ENCODE results near the gene NUFIP2. TPM values are rescaled to one million over a fixed set of nuclear protein-coding genes. Genes with fewer than 3 reads are reported as not detected.
A peak's percentile ranks its signal among the peaks of the same experiment; 100 is the strongest.

Gene NUFIP2
- total RNA-seq, 1 experiment from 2014 or later = 93.4 TPM

- Histone ChIP-seq H3K36me3 (ENCODE audit: insufficient read depth, low read length, poor library complexity, severe bottlenecking) (peaks cover 82% of the 10 kb centered on the region), H3K9me3 (ENCODE audit: low read depth, low read length, poor library complexity, severe bottlenecking) (no peaks in the 10 kb centered on the region), H3K4me1 (ENCODE audit: insufficient read depth, low read length, poor library complexity, severe bottlenecking) (no peaks in the 10 kb centered on the region), H3K4me3 (ENCODE audit: low read depth, low read length, poor library complexity, severe bottlenecking) (no peak overlapping the region), H3K27ac (ENCODE audit: low read depth, low read length, poor library complexity, severe bottlenecking) (peak overlapping the region; percentile 27), H3K27me3 (replicated peaks; ENCODE audit: insufficient read depth, low read depth, low read length, poor library complexity) (no peaks in the 10 kb centered on the region)
- DNase-seq (ENCODE audit: low spot score) = no peak
- CTCF ChIA-PET = no interaction called here
- POLR2A ChIA-PET (ENCODE audit: low non-redundant PET) = no interaction called here
- BruUV-seq (replicated peaks) = no TSS peak
- TF ChIP-seq CTCF (conservative IDR thresholded peaks at IDR 0.05; ENCODE audit: low read depth, low read length) (no peak), EZH2 (IDR thresholded peaks at IDR 0.05; ENCODE audit: borderline replicate concordance, low read depth, low read length, poor library complexity, severe bottlenecking) (no peak)
- intact Hi-C loops (cut with micrococcal nuclease; ENCODE audit: unreplicated experiment) = no loop called here
Measured at GRCh38 chr17:29263916-29264315, 30.0 kb downstream of the NUFIP2 start.

- Histone ChIP-seq H3K9me3 (ENCODE audit: low read depth, low read length, poor library complexity, severe bottlenecking) (no peaks in the 10 kb centered on the region), H3K4me1 (ENCODE audit: insufficient read depth, low read length, poor library complexity, severe bottlenecking) (peaks cover 20% of the 10 kb centered on the region), H3K4me3 (ENCODE audit: low read depth, low read length, poor library complexity, severe bottlenecking) (no peak overlapping the region), H3K36me3 (ENCODE audit: insufficient read depth, low read length, poor library complexity, severe bottlenecking) (peaks cover 39% of the 10 kb centered on the region), H3K27me3 (replicated peaks; ENCODE audit: insufficient read depth, low read depth, low read length, poor library complexity) (no peaks in the 10 kb centered on the region), H3K27ac (ENCODE audit: low read depth, low read length, poor library complexity, severe bottlenecking) (no peak overlapping the region)
- TF ChIP-seq CTCF (conservative IDR thresholded peaks at IDR 0.05; ENCODE audit: low read depth, low read length) (no peak), EZH2 (IDR thresholded peaks at IDR 0.05; ENCODE audit: borderline replicate concordance, low read depth, low read length, poor library complexity, severe bottlenecking) (no peak)
- DNase-seq (ENCODE audit: low spot score) = peak; percentile 24
- ChIA-PET POLR2A (ENCODE audit: low non-redundant PET) (interaction anchor here (0.7 kb wide), 1 partner anchor 1700 kb away, joined by 3 read pairs; no protein-coding TSS in a partner anchor), CTCF (no interaction called here)
- intact Hi-C loops (cut with micrococcal nuclease; ENCODE audit: unreplicated experiment) = no loop called here
- BruUV-seq (replicated peaks) = no TSS peak
Measured at GRCh38 chr17:29257756-29258155, 36.2 kb downstream of the NUFIP2 start.

- H3K27ac ChIP-seq (ENCODE audit: low read depth, low read length, poor library complexity, severe bottlenecking) = peak overlapping the region; percentile 1
- no TSS peak for BruUV-seq (replicated peaks)
- no peak overlapping the region for H3K4me3 ChIP-seq (ENCODE audit: low read depth, low read length, poor library complexity, severe bottlenecking)
- CTCF ChIA-PET = no interaction called here
- POLR2A ChIA-PET (ENCODE audit: low non-redundant PET) = no interaction called here
- intact Hi-C loops (cut with micrococcal nuclease; ENCODE audit: unreplicated experiment) = no loop called here
- H3K9me3 ChIP-seq (ENCODE audit: low read depth, low read length, poor library complexity, severe bottlenecking) = no peaks in the 10 kb centered on the region
- DNase-seq (ENCODE audit: low spot score) = no peak
- H3K27me3 ChIP-seq (replicated peaks; ENCODE audit: insufficient read depth, low read depth, low read length, poor library complexity) = no peaks in the 10 kb centered on the region
- peaks cover 31% of the 10 kb centered on the region for H3K36me3 ChIP-seq (ENCODE audit: insufficient read depth, low read length, poor library complexity, severe bottlenecking)
- peaks cover 20% of the 10 kb centered on the region for H3K4me1 ChIP-seq (ENCODE audit: insufficient read depth, low read length, poor library complexity, severe bottlenecking)
- TF ChIP-seq CTCF (conservative IDR thresholded peaks at IDR 0.05; ENCODE audit: low read depth, low read length) (no peak), EZH2 (IDR thresholded peaks at IDR 0.05; ENCODE audit: borderline replicate concordance, low read depth, low read length, poor library complexity, severe bottlenecking) (no peak)
Measured at GRCh38 chr17:29256735-29257466, 37.0 kb downstream of the NUFIP2 start.

Data from A673 (cell line).